Heart right ventricle (tissue), 16 donors: Measurements from ENCODE around the gene KCTD19. TPM values are rescaled to one million over a fixed set of nuclear protein-coding genes. Genes with fewer than 3 reads are reported as not detected.

Source experiments
- ATAC-seq, 8 donors: fragments of 200-7000 bp; cut with Tn5 transposase; one replicate each; pipeline ENCODE4 v1.9.1; 2020; ENCODE audit warnings: mild to moderate bottlenecking in 8 of 8, moderate library complexity in 8 of 8, moderate number of reproducible peaks in 1 of 8
- DNase-seq, 2 donors: peaks; one replicate each; pipeline ENCODE4 v3.0.0-alpha.2; 2020
- H3K27ac ChIP-seq, 10 donors: fragments of 200-600 bp; sonication (generic) in 2 of 10; one replicate each; pipeline versions ENCODE4 v1.5.0 to v1.8.0; 2020 to 2022; ENCODE audit warnings: mild to moderate bottlenecking in 3 of 10
- H3K27me3 ChIP-seq, 7 donors: fragments of 200-600 bp; one replicate each; pipeline ENCODE4 v1.8.0; 2021 to 2022; ENCODE audit warnings: mild to moderate bottlenecking in 2 of 7
- H3K36me3 ChIP-seq, 9 donors: fragments of 200-600 bp; sonication (generic) in 1 of 9; one replicate each; pipeline versions ENCODE4 v1.5.0 to v1.8.0; 2020 to 2022; ENCODE audit warnings: mild to moderate bottlenecking in 2 of 9
- H3K4me1 ChIP-seq, 9 donors: fragments of 200-600 bp; sonication (generic) in 1 of 9; one replicate each; pipeline versions ENCODE4 v1.5.0 to v1.8.0; 2020 to 2022; ENCODE audit warnings: mild to moderate bottlenecking in 4 of 9
- H3K4me3 ChIP-seq, 10 donors: fragments of 200-600 bp; sonication (generic) in 2 of 10; one replicate each; pipeline versions ENCODE4 v1.5.0 to v1.8.0; 2020 to 2022; ENCODE audit warnings: mild to moderate bottlenecking in 7 of 10, moderate library complexity in 2 of 10
- H3K9me3 ChIP-seq, 11 donors: fragments of 200-600 bp in 10 of 11; sonication (generic) in 2 of 11; one replicate each; pipeline versions ENCODE4 v1.5.0 to v1.8.0; 2013 to 2022; ENCODE audit warnings: mild to moderate bottlenecking in 2 of 11, control low read depth in 1 of 11, moderate library complexity in 1 of 11
- CTCF ChIP-seq, 9 donors: fragments of 200-600 bp; sonication (generic) in 2 of 9; IDR thresholded peaks; one replicate each; pipeline versions ENCODE4 v1.5.0 to v1.8.0; 2021 to 2022; ENCODE audit warnings: antibody characterized with exemption in 9 of 9, mild to moderate bottlenecking in 5 of 9, moderate library complexity in 1 of 9
- WGBS, 2 donors: extraction: QIAGEN DNeasy Blood & Tissue Kit; methylation state at CpG; one replicate each; pipeline ENCODE4 v1.1.7; 2013; ENCODE audit warnings: inconsistent platforms in 1 of 2; 5-methylcytosine and 5-hydroxymethylcytosine counted together
- intact Hi-C, 10 donors: fragments of 100-400 bp; cut with DNase I; formaldehyde crosslinking; loops; one replicate each; pipeline versions ENCODE4 v1.11.1 to v1.14.2; 2022
- polyA plus RNA-seq, 2 donors: library from polyadenylated mRNA; stranded (reverse); fragments of 200-250 nt; gene quantifications; one replicate each; pipeline ENCODE4 v1.2.3, GENCODE V29; 2013
- total RNA-seq, 10 donors: library from RNA; stranded (reverse); fragmentation: NEBNext Ultra II Directional in 3 of 10; extraction: Animal tissue kit (Norgen Biotek cat#: 25700) in 3 of 10; gene quantifications; one replicate each; pipeline versions ENCODE4 v1.2.1 to v1.2.4, GENCODE V29; 2021 to 2023
- donor health status: Arrhythmogenic right ventricular cardiomyopathy.
- donor health status: ischemic (EF 13 %, LVEDD 7.1; RV severe dilation, severe dysfunction).
- donor health status: healthy with polysubstance abuse.
- donor health status: DM: no; HTN: yes; CAD: no.
- donor health status: DM: no; HTN: no; CAD: no.
- donor health status: ischemic (EF 25% LVEDD 6.9; RV normal size, moderate dysfunction).
- donor health status: ischemic (EF 25% LVEDD 5.7; RV mildly dilated, moderate dysfunction).
- donor health status: healthy.
- donor health status: DM: yes; HTN: yes; CAD: no.
- donor health status: Ischemic cardiomyopathy.
- donor health status: ischemic (EF 35%, LVEDD 5.7; RV mildly dilated, moderate dysfunction).
- donor health status: nonischemic (EF 11% LVEDD 7.7; RV severe dilation, severe dysfunction).
- donor health status: DM: yes; HTN: yes; CAD: no.
- donor health status: PGD.
- donor health status: ischemic (EF 29% LVEDD 5.4; RV normal size, mild dysfunction).
- donor health status: nonischemic (EF 23%, LVEDD 6.1; RV moderate dilation, normal function).

The KCTD19 gene
- total and polyA plus RNA-seq, 12 donors: 0.01 to 0.22 TPM; not detected in 10

- Histone ChIP-seq H3K4me3 (no peak overlapping the region), H3K27me3 (peaks cover 0 to 5% (median 0%) of the 10 kb centered on the region in 7 donors), H3K9me3 (no peaks in the 10 kb centered on the region), H3K4me1 (peaks cover 0 to 12% (median 0%) of the 10 kb centered on the region in 9 donors), H3K27ac (no peak overlapping the region), H3K36me3 (no peaks in the 10 kb centered on the region)
- no peak for TF ChIP-seq CTCF (IDR thresholded peaks at IDR 0.05)
- ATAC-seq (no peak), DNase-seq (no peak)
- WGBS, 2 donors: 66 to 68% methylated on average over 8 of the region's 8 CpGs
- intact Hi-C loops: loop anchor here in 2 of 10 donors (10.0 kb wide), 2 partner anchors 129 to 139 kb away; partner anchors contain the start of gene TPPP3 (in 1 of the 2)
Measured at GRCh38 chr16:67265834-67266233, 60.7 kb downstream of the KCTD19 start.

GRCh38 chr16:67264866-67265265 is 61.7 kb downstream of the KCTD19 start:
- ATAC-seq (no peak), DNase-seq (no peak)
- no peak for TF ChIP-seq CTCF (IDR thresholded peaks at IDR 0.05)
- H3K4me3 ChIP-seq: no peak overlapping the region
- H3K36me3 ChIP-seq: no peaks in the 10 kb centered on the region
- no peaks in the 10 kb centered on the region for H3K9me3 ChIP-seq
- H3K4me1 ChIP-seq: peaks cover 0 to 17% (median 0%) of the 10 kb centered on the region in 9 donors
- 88 to 89% methylated on average over 5 of the region's 5 CpGs for WGBS, 2 donors
- peaks cover 0 to 5% (median 0%) of the 10 kb centered on the region in 7 donors for H3K27me3 ChIP-seq
- no peak overlapping the region for H3K27ac ChIP-seq
- intact Hi-C loops: loop anchor here in 3 of 10 donors (5.0 to 10.0 kb wide), 3 partner anchors 130 to 140 kb away; partner anchors contain the start of gene TPPP3 (in 1 of the 3)

GRCh38 chr16:67264277-67264676 is 62.3 kb downstream of the KCTD19 start:
- Histone ChIP-seq H3K27ac (no peak overlapping the region), H3K9me3 (no peaks in the 10 kb centered on the region), H3K36me3 (no peaks in the 10 kb centered on the region), H3K27me3 (peaks cover 0 to 5% (median 0%) of the 10 kb centered on the region in 7 donors), H3K4me1 (peaks cover 0 to 17% (median 0%) of the 10 kb centered on the region in 9 donors), H3K4me3 (no peak overlapping the region)
- DNase-seq: no peak
- 78 to 81% methylated on average over 9 of the region's 9 CpGs for WGBS, 2 donors
- TF ChIP-seq CTCF (IDR thresholded peaks at IDR 0.05): peak in 2 of 9 donors; percentile 13
- intact Hi-C loops: loop anchor here in 3 of 10 donors (5.0 to 10.0 kb wide), 3 partner anchors 131 to 141 kb away; partner anchors contain the start of gene TPPP3 (in 1 of the 3)
- no peak for ATAC-seq

- H3K4me3 ChIP-seq: no peak overlapping the region
- H3K27ac ChIP-seq: no peak overlapping the region
- TF ChIP-seq CTCF (IDR thresholded peaks at IDR 0.05): no peak
- H3K9me3 ChIP-seq: no peaks in the 10 kb centered on the region
- intact Hi-C loops: loop anchor here in 3 of 10 donors (5.0 to 10.0 kb wide), 3 partner anchors 132 to 142 kb away; partner anchors contain the start of gene TPPP3 (in 1 of the 3)
- H3K27me3 ChIP-seq: peaks cover 0 to 5% (median 0%) of the 10 kb centered on the region in 7 donors
- peaks cover 0 to 11% (median 0%) of the 10 kb centered on the region in 9 donors for H3K4me1 ChIP-seq
- DNase-seq (no peak), ATAC-seq (no peak)
- WGBS, 2 donors: 83 to 93% methylated on average over 3 of the region's 3 CpGs
- no peaks in the 10 kb centered on the region for H3K36me3 ChIP-seq
Measured at GRCh38 chr16:67263201-67263600, 63.3 kb downstream of the KCTD19 start.
